ENCODE data around the gene MAN1A1.

MAN1A1 gene

GRCh38 chr6:119261944-119262284 lies 87.6 kb downstream of the MAN1A1 start:
- DNase-seq (ENCODE audit: low spot score), result no peak
- in situ Hi-C loops (cut with MboI; ENCODE audit: low sequenced_read_pairs, unreplicated experiment), result no loop called here
- no peak for TF ChIP-seq CTCF (IDR thresholded peaks at IDR 0.05; ENCODE audit: borderline replicate concordance, control extremely low read depth, extremely low read depth, insufficient read depth, missing control alignments)

- no peak for DNase-seq (ENCODE audit: low spot score)
- no peak for TF ChIP-seq CTCF (IDR thresholded peaks at IDR 0.05; ENCODE audit: borderline replicate concordance, control extremely low read depth, extremely low read depth, insufficient read depth, missing control alignments)
- in situ Hi-C loops (cut with MboI; ENCODE audit: low sequenced_read_pairs, unreplicated experiment), result no loop called here
Observed at GRCh38 chr6:119259027-119259426, 90.5 kb downstream of the MAN1A1 start.

GRCh38 chr6:119257726-119258125 lies 91.8 kb downstream of the MAN1A1 start:
- in situ Hi-C loops (cut with MboI; ENCODE audit: low sequenced_read_pairs, unreplicated experiment), result no loop called here
- no peak for TF ChIP-seq CTCF (IDR thresholded peaks at IDR 0.05; ENCODE audit: borderline replicate concordance, control extremely low read depth, extremely low read depth, insufficient read depth, missing control alignments)
- DNase-seq (ENCODE audit: low spot score), result no peak

- no peak for TF ChIP-seq CTCF (IDR thresholded peaks at IDR 0.05; ENCODE audit: borderline replicate concordance, control extremely low read depth, extremely low read depth, insufficient read depth, missing control alignments)
- DNase-seq (ENCODE audit: low spot score), result no peak
- in situ Hi-C loops (cut with MboI; ENCODE audit: low sequenced_read_pairs, unreplicated experiment), result no loop called here
Observed at GRCh38 chr6:119256978-119257462, 92.5 kb downstream of the MAN1A1 start.

GRCh38 chr6:119256392-119256791 lies 93.2 kb downstream of the MAN1A1 start:
- no peak for TF ChIP-seq CTCF (IDR thresholded peaks at IDR 0.05; ENCODE audit: borderline replicate concordance, control extremely low read depth, extremely low read depth, insufficient read depth, missing control alignments)
- in situ Hi-C loops (cut with MboI; ENCODE audit: low sequenced_read_pairs, unreplicated experiment), result no loop called here
- DNase-seq (ENCODE audit: low spot score), result no peak

- no peak for DNase-seq (ENCODE audit: low spot score)
- in situ Hi-C loops (cut with MboI; ENCODE audit: low sequenced_read_pairs, unreplicated experiment), result no loop called here
Observed at GRCh38 chr6:119255492-119255891, 94.1 kb downstream of the MAN1A1 start.

More at GRCh38 chr6:119255492-119255891, 94.1 kb downstream of the MAN1A1 start:
- TF ChIP-seq CTCF (IDR thresholded peaks at IDR 0.05; ENCODE audit: borderline replicate concordance, control extremely low read depth, extremely low read depth, insufficient read depth, missing control alignments), result no peak

Measured in GM13976 (cell line).